Upper lobe of left lung (tissue), 4 donors: Measurements from ENCODE around the gene PPID.

ENCODE experiments used
- EP300 ChIP-seq, 4 donors: sonication (generic); formaldehyde crosslinking; IDR thresholded peaks; one replicate each; pipeline ENCODE4 v1.5.1; 2017; ENCODE audit warnings: antibody characterized with exemption in 4 of 4, control low read depth in 2 of 4
- POLR2A ChIP-seq, 4 donors: fragments of 450-650 bp; IDR thresholded peaks; one replicate each; pipeline ENCODE4 v1.5.1; 2016 to 2017; ENCODE audit warnings: antibody characterized with exemption in 4 of 4, mild to moderate bottlenecking in 2 of 4
- POLR2AphosphoS5 ChIP-seq, 2 donors: sonication (generic); formaldehyde crosslinking; IDR thresholded peaks; one replicate each; pipeline ENCODE4 v1.5.1; 2017; ENCODE audit warnings: antibody characterized with exemption in 2 of 2
- TF ChIP-seq, protein P1 (sequence below), 6 experiments: fragments of 450-650 bp in 4 of 6; fragments of 200-600 bp in 2 of 6; sonication (generic) in 2 of 6; IDR thresholded peaks; one replicate each; pipeline ENCODE4 v1.5.1; 2016 to 2019; ENCODE audit warnings: antibody characterized with exemption in 6 of 6

DNA sequence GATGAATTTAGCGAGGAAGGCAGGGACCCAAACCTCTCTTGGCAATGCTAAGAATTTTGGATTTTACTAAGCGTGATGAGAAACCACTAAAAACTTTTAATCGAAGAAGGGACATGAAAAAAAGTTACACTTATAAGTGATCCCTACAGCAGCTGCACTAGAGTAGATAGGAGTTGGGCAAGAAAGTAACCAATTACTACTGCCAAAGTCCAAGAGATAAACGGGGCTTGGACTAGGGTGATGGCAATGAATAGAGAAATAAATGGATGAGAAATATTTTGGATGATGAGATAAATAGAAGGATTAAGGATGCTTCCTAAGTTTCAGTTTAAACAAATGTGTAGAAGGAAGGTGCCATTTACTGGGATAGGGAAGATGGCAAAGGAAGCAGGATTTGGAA lies 39.4 kb upstream of the PPID start:
- TF ChIP-seq, protein P1, sequence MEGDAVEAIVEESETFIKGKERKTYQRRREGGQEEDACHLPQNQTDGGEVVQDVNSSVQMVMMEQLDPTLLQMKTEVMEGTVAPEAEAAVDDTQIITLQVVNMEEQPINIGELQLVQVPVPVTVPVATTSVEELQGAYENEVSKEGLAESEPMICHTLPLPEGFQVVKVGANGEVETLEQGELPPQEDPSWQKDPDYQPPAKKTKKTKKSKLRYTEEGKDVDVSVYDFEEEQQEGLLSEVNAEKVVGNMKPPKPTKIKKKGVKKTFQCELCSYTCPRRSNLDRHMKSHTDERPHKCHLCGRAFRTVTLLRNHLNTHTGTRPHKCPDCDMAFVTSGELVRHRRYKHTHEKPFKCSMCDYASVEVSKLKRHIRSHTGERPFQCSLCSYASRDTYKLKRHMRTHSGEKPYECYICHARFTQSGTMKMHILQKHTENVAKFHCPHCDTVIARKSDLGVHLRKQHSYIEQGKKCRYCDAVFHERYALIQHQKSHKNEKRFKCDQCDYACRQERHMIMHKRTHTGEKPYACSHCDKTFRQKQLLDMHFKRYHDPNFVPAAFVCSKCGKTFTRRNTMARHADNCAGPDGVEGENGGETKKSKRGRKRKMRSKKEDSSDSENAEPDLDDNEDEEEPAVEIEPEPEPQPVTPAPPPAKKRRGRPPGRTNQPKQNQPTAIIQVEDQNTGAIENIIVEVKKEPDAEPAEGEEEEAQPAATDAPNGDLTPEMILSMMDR (IDR thresholded peaks at IDR 0.05), result no peak
- no peak for TF ChIP-seq POLR2A (IDR thresholded peaks at IDR 0.05)
- no peak for TF ChIP-seq POLR2AphosphoS5 (IDR thresholded peaks at IDR 0.05)
- no peak for TF ChIP-seq EP300 (IDR thresholded peaks at IDR 0.05)
